Stimulated activated CD4-positive, alpha-beta T cell treated with anti-CD3 and anti-CD28 coated beads, Interleukin-1b, Interleukin-23, amount 100 ng/mL, for 48 hours (primary cell): Measurements from ENCODE around the gene DVL1.

ENCODE experiments used
- DNase-seq: peaks from one replicate; pipeline ENCODE4 v3.0.0-alpha.2; 2020

Gene DVL1

GRCh38 chr1:1308756-1309250, 40.4 kb downstream of the DVL1 start:
- DNase-seq: no peak

GRCh38 chr1:1307923-1308755, 41.1 kb downstream of the DVL1 start, which contains the start of the genes ACAP3 and PUSL1:
Gene ACAP3, minus strand, starts transcription at chr1:1307930. Its CDS starts 115 bp downstream, at chr1:1307815.
Gene PUSL1, plus strand, starts transcription at chr1:1308597. Its CDS starts 47 bp downstream, at chr1:1308644.
- DNase-seq: peak; percentile 88

- no peak for DNase-seq
Observed at GRCh38 chr1:1307261-1307922, 41.8 kb downstream of the DVL1 start.

GRCh38 chr1:1306661-1307260, 42.5 kb downstream of the DVL1 start:
- DNase-seq: no peak

- DNase-seq: no peak
Observed at GRCh38 chr1:1306070-1306660, 43.1 kb downstream of the DVL1 start.

- peak; percentile 53 for DNase-seq
Observed at GRCh38 chr1:1305300-1306069, 43.7 kb downstream of the DVL1 start.

- DNase-seq: no peak
Observed at GRCh38 chr1:1304331-1305299, 44.6 kb downstream of the DVL1 start.

- DNase-seq: no peak
Observed at GRCh38 chr1:1303736-1304135, 45.5 kb downstream of the DVL1 start.

GRCh38 chr1:1302951-1303509, 46.2 kb downstream of the DVL1 start:
- no peak for DNase-seq

GRCh38 chr1:1302006-1302430, 47.2 kb downstream of the DVL1 start:
- no peak for DNase-seq

GRCh38 chr1:1300352-1300739, 48.9 kb downstream of the DVL1 start:
- DNase-seq: no peak

- no peak for DNase-seq
Observed at GRCh38 chr1:1299686-1300351, 49.4 kb downstream of the DVL1 start.

- no peak for DNase-seq
Observed at GRCh38 chr1:1298861-1299685, 50.1 kb downstream of the DVL1 start.

- DNase-seq: no peak
Observed at GRCh38 chr1:1297802-1298424, 51.3 kb downstream of the DVL1 start.

DNA sequence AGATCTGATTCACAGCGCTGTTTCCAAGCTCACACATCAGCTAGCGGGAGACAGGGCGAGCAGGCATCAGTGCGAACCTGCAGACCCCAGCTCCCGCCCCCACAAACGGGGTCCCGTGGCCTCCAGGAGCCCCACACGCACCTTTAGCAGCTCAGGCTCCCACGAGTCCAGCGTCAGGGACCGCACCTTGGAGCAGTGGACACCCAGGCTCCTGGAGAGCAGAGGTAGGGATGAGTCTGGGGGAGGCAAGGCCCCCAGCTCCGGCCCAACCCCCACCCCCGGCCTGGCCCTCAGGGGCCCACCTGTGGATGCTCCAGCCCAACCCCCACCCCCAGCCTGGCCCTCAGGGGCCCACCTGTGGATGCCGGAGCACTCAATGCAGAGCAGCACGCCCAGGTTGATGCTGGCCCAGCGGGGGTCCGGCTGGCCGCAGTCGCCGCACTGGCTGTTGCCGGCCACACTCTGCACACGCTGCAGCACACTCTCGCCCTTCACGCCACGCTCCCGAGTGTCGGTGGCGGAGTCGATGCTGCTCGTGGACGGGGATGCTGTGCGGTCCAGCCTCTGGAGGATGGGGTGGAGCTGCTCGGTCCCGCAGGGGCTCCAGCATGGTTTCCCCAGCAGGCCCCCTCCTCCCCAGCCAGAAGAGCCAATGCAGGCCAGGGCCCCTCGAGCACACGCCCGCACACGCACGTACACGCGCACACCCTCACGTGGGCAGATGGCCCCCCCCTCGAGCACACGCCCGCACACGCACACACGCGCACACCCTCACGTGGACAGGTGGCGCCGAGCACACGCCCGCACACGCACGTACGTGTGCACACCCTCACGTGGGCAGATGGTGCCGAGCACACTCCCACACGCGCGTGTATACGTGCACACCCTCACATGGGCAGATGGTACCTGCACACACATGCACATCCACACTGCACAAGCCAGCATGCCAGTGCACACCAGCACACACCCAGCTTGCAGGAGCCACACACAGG, 52.9 kb downstream of the DVL1 start:
- DNase-seq: no peak

DNA sequence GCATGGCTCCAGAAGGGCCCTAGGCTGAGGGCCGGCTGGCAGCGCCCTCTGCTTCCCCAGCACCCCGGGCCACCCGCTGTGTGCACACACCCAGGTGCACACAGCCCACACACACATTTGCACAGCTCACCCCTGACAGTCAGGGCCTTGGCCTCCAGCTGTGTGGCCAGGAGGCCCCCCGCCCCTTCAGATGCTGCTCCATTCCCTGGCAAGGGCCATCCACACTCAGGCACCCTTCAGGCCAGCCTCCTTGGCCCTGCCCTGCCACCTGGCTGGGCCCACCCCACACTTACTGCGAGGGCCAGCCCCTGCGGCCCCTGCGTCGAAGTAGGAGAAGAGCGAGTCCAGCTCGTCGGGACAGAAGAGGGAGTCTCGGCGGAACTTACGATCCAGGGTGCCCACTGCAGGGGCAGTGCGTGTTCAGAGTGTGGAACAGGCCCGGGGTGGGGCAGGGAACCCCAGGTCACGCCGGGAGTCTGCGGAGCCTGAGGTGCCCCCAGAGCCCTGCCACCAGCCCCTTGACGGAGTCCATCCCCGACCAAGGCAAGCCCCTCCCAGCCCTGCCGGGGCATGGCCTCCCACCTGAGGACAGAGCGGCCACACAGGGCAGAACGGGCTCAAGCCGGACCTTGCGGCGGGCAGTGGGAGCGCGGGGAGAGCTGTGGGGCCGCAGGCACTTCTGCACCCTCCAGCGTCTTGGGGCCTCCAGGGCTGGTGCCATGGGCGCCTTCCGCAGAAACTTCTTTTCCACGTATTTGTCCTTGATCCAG, 53.9 kb downstream of the DVL1 start:
- no peak for DNase-seq
